GM13977 (cell line): Measurements from ENCODE around the gene STXBP4.

ENCODE experiments used
- DNase-seq: peaks from one replicate; pipeline ENCODE4 v3.0.0; 2012; ENCODE audit warnings: low spot score
- CTCF ChIP-seq: IDR thresholded peaks from 2 replicates; pipeline ENCODE4 v1.5.1; 2012; ENCODE audit warnings: mild to moderate bottlenecking, control low read depth; ENCODE audit not compliant: insufficient read depth; ENCODE audit errors: extremely low read depth, missing control alignments
- in situ Hi-C: fragments of 300-500 bp; cut with MboI; formaldehyde crosslinking; loops from one replicate; pipeline ENCODE4 v1.12.0; 2022; ENCODE audit warnings: low sequenced_read_pairs, low pct_unique_long_range_greater_than_20kb, mixed read lengths, inconsistent platforms; ENCODE audit not compliant: unreplicated experiment

Gene STXBP4

GRCh38 chr17:54935471-54935870 lies 33.1 kb upstream of the STXBP4 start:
- no peak for TF ChIP-seq CTCF
- DNase-seq = no peak
- in situ Hi-C loops = no loop called here

- no peak for TF ChIP-seq CTCF
- in situ Hi-C loops = no loop called here
- no peak for DNase-seq
These were observed 31.5 kb upstream of the STXBP4 start for GRCh38 chr17:54937018-54937417.

GRCh38 chr17:54937426-54937825 lies 31.1 kb upstream of the STXBP4 start:
- in situ Hi-C loops = no loop called here
- DNase-seq = no peak
- TF ChIP-seq CTCF = no peak

GRCh38 chr17:54941285-54941684 lies 27.3 kb upstream of the STXBP4 start:
- no peak for DNase-seq
- in situ Hi-C loops = no loop called here
- no peak for TF ChIP-seq CTCF

GRCh38 chr17:54944796-54945195 lies 23.8 kb upstream of the STXBP4 start:
- TF ChIP-seq CTCF = no peak
- no peak for DNase-seq
- in situ Hi-C loops = no loop called here

- in situ Hi-C loops = no loop called here
- no peak for DNase-seq
- TF ChIP-seq CTCF = no peak
These were observed 23.3 kb upstream of the STXBP4 start for GRCh38 chr17:54945231-54945630.

- in situ Hi-C loops = no loop called here
- no peak for TF ChIP-seq CTCF
- no peak for DNase-seq
These were observed 22.9 kb upstream of the STXBP4 start for GRCh38 chr17:54945671-54946070.
